Measurements from ENCODE around the gene EYA4.
A peak's percentile ranks its signal among the peaks of the same experiment; 100 is the strongest.

Gene EYA4

DNA sequence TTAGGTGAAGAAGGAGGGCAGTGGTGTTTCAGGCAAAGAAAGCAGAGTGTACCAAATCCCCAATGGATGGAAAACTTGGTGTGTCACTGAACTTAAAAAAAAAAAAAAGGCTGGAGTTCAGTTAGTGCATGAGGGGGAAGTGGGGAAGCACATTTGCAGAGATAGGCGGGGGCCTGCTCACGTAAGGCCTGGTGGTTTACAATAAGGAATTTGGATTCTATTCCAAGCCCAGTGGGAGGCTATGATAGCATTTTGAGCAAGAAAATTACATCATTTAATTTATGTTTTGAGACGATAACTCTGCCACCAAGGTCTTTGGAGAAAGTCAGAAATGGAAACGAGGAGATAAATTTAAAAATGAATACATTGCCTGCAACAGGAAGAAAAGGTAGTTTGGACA lies 225.5 kb downstream of the EYA4 start:
- H3K4me3 ChIP-seq (replicated peaks; ENCODE audit: low read depth, low read length), result no peak overlapping the region
- DNase-seq (ENCODE audit: low read depth), result peak; percentile 56
- TF ChIP-seq, protein P1, sequence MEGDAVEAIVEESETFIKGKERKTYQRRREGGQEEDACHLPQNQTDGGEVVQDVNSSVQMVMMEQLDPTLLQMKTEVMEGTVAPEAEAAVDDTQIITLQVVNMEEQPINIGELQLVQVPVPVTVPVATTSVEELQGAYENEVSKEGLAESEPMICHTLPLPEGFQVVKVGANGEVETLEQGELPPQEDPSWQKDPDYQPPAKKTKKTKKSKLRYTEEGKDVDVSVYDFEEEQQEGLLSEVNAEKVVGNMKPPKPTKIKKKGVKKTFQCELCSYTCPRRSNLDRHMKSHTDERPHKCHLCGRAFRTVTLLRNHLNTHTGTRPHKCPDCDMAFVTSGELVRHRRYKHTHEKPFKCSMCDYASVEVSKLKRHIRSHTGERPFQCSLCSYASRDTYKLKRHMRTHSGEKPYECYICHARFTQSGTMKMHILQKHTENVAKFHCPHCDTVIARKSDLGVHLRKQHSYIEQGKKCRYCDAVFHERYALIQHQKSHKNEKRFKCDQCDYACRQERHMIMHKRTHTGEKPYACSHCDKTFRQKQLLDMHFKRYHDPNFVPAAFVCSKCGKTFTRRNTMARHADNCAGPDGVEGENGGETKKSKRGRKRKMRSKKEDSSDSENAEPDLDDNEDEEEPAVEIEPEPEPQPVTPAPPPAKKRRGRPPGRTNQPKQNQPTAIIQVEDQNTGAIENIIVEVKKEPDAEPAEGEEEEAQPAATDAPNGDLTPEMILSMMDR (IDR thresholded peaks at IDR 0.05; ENCODE audit: low read length, missing control alignments), result no peak

DNA sequence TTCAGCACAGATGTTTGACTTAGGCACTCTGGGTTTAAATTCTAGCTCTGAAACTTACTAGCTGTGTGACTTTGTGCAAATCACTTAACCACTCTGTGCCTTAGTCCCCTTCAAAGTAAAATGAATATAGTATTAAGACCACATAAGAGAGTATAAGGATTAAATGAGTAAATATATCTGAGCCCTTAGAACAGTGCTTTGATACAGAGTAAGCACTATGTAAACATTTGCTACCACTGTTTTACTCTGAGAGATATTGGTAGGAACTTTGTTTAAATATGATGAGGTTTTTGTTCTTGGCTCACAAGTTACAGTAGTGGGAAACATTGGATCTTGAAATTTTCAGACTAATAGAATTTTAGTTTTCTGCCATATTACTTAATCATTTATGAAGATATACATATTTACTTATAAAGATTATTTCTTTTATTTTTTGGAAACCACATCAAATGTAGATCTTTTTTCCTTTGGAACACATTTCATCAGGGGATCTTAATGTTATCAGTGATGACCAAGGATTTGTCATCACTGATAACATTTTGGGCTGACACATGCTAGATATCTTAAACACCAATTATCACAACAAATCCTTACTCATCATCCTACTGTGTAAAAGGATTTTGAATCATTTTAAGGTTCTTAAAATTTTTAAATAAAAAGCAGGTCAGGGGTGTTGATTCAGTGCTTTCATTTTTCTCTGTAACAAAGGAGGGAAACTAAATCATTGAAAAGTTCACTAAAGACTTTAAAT lies 226.2 kb downstream of the EYA4 start:
- no peak for DNase-seq (ENCODE audit: low read depth)
- H3K4me3 ChIP-seq (replicated peaks; ENCODE audit: low read depth, low read length), result no peak overlapping the region
- TF ChIP-seq, protein P1 (IDR thresholded peaks at IDR 0.05; ENCODE audit: low read length, missing control alignments), result no peak

DNA sequence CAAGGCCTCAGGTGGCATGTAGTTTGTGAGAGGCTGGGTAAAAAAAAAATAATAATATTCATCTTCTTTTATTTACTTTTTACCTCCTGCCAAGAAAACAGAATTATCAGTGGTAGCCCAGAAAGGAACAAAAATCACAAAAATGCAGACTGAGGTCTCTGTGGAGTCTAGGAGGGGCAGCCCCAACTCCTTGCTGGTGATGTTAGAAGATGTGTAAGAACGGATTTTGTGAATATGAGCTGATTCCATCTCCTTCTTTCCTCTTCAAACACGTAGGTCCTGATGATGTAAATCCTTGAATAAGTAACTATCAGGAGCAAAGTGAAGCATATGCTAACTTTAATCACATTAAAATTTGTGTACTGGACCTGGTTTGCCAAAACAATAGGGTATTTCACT lies 226.8 kb downstream of the EYA4 start:
- DNase-seq (ENCODE audit: low read depth), result peak; percentile 23

DNA sequence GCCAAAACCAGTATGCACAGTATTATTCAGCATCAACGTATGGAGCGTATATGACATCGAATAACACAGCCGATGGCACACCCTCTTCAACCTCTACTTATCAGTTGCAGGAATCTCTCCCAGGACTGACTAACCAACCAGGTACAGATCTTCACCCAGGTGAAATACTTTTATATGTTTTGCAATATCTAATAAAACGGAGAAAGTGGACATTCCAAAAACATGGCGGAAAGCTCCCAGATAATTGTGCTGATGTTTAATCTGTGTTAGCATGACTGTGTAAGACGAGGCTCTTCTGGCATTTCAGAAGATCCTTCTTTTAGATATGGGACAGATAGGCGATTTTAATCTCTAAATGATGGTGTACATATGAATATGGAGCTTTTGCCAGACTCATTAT lies 227.4 kb downstream of the EYA4 start:
- TF ChIP-seq, protein P1 (IDR thresholded peaks at IDR 0.05; ENCODE audit: low read length, missing control alignments), result no peak
- H3K4me3 ChIP-seq (replicated peaks; ENCODE audit: low read depth, low read length), result no peak overlapping the region
- DNase-seq (ENCODE audit: low read depth), result no peak

More for the DNA sequence above, 226.8 kb downstream of the EYA4 start:
- H3K4me3 ChIP-seq (replicated peaks; ENCODE audit: low read depth, low read length), result no peak overlapping the region
- TF ChIP-seq, protein P1 (IDR thresholded peaks at IDR 0.05; ENCODE audit: low read length, missing control alignments), result no peak

DNA sequence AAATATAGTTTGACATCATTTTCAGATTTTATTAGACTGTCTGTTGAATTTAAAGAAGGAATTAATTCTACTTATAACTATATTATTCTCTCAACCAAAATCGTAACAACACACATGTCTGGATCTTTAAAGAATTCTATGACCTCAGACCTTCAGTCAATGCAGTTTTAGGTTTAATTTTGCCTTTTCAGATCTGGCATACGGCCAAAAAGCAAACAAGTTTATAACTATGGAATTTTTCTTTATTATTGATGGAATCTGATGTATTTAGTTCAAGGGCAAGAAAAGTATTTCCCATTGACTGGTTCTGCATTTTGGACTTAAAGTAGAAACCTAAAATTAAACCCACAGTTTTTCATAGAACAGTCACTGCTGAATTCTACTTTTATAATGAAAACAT lies 233.4 kb downstream of the EYA4 start:
- TF ChIP-seq, protein P1 (IDR thresholded peaks at IDR 0.05; ENCODE audit: low read length, missing control alignments), result no peak
- DNase-seq (ENCODE audit: low read depth), result no peak

DNA sequence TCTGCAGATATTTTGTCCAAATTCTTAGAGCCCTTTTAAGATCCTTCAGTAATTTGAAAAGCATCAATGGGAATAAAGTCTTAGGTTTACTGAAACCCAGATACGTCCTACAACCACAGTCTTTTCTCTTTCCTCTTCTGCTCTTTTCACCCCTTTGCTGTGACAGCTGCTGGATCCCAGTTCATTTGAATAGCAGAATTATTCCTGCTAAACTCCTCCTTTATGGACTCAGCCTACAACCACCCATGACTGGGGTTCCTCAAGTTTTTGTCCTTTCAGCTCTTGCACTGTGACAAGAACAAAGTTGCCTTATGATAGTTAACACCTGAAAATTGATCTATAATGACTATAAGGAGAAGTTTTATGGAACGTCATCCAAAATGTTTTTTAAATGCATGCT lies 237.5 kb downstream of the EYA4 start:
- no peak overlapping the region for H3K4me3 ChIP-seq (replicated peaks; ENCODE audit: low read depth, low read length)
- DNase-seq (ENCODE audit: low read depth), result no peak
- TF ChIP-seq, protein P1 (IDR thresholded peaks at IDR 0.05; ENCODE audit: low read length, missing control alignments), result no peak

More for the DNA sequence above, 233.4 kb downstream of the EYA4 start:
- H3K4me3 ChIP-seq (replicated peaks; ENCODE audit: low read depth, low read length), result no peak overlapping the region

DNA sequence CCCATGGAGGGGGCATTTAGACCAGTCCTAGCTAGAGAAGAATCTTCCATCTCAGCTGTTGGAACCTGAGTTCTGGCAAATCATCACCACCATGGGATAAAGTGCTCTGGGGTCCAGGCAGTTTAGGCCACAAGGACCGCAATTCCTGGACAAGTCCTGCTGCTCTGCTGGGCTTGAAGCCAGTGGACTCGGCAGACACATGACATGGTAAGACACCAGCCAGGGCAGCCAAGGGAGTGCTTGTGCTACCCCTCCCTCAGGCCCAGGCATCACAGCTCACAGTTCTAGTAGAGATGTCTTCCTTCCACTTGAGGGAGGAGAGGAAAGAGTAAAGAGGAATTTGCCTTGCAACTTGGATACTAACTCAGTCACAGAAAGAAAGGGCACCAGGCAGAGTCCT lies 246.0 kb downstream of the EYA4 start:
- no peak for DNase-seq (ENCODE audit: low read depth)
- TF ChIP-seq, protein P1 (IDR thresholded peaks at IDR 0.05; ENCODE audit: low read length, missing control alignments), result no peak
- H3K4me3 ChIP-seq (replicated peaks; ENCODE audit: low read depth, low read length), result no peak overlapping the region

Measured in fibroblast of pulmonary artery (primary cell).